ENCODE measurements around the gene IL15.
"Not testable (repeated sequence)": the region's sequence is repeated elsewhere in the genome, so short reads cannot be mapped to it uniquely, and the experiment has no call there.

IL15 gene, protein sequence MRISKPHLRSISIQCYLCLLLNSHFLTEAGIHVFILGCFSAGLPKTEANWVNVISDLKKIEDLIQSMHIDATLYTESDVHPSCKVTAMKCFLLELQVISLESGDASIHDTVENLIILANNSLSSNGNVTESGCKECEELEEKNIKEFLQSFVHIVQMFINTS

DNA sequence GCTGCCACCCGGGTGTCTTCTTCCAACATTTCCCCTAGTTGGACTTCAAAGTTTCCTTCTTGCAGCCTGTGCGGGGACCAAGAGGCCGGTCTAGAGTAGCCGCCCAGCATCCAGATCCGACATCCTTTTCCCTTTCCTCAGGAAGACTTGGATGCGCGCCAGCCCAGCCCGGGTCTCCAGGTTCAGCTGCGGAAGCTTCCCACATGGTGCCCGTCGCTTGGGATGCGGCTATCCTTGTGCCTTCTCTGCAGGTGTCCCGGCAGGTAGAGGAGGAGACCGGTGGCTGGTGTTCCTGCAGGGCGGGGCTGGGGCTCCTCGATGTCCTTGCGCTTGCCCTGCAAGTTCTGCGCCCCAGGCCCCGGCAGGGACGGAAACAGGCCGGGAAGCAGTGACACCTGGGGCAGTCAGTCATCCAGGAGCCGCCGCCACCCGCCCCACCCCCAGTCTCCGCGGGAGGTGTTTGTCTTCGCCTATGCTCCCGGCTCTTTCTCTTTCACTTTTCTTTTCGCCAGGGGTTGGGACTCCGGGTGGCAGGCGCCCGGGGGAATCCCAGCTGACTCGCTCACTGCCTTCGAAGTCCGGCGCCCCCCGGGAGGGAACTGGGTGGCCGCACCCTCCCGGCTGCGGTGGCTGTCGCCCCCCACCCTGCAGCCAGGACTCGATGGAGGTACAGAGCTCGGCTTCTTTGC is at the start of gene IL15:
IL15 (plus strand) TSS at position 502 of the 689 bp plus-strand sequence. CDS start 82,882 bp downstream, outside the sequence.
- DNase-seq (ENCODE audit: low read depth): peak; percentile 67

DNA sequence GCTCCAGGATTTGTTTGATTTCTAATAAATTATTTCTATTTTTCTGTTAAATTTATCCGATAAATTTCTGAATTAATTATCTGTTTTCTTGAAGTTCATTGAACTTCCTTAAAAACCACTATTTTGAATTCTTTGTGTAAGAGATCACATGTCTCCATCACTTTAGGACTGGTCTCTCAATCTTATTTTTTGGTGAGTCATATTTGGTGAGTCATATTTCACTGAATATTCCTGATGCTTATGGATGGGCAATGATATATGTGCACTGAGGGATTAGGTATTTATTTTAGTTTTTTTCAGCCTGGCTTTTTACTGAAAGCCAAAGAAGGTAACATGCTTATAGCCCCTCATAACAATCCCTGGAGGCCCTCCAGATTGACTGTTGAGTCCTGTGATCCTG is 48.5 kb upstream of the IL15 start:
- DNase-seq (ENCODE audit: low read depth): no peak

DNA sequence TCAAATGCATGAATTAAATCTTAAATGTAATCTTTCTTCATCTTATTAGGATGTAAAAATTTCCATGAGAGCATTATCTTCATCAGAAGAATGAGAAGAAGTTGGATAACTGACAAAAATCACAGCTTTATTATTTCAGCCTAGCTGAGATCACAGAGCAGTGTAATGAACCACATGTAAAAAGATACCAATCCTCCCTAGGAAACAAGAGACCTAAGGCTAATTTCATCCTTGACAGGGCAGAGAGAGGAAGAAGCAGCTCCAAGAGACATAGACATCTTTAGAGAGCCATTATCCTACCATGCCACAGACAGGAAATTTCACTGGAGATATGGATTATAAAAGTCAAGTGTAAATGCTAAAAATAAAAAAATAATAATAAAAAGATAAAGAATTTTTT is 40.9 kb upstream of the IL15 start:
- no peak for DNase-seq (ENCODE audit: low read depth)

DNA sequence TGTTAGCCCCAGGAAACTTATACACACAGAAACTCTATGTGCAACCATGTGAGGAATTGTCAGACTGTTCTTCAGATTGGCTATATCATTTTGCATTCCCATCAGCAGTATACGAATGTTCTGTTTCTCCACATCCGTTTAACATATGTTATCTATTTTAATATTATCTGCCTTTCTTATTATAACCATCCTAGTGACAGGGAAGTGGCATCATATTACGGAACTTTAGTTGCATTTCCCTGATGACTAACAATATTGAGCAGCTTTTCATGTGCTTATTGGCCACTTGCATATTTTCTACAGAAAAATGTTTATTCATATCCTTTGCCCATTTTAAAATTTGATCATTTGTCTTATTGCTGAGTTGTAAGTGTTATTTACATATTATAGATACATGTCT is 36.5 kb upstream of the IL15 start:
- no peak for DNase-seq (ENCODE audit: low read depth)

DNA sequence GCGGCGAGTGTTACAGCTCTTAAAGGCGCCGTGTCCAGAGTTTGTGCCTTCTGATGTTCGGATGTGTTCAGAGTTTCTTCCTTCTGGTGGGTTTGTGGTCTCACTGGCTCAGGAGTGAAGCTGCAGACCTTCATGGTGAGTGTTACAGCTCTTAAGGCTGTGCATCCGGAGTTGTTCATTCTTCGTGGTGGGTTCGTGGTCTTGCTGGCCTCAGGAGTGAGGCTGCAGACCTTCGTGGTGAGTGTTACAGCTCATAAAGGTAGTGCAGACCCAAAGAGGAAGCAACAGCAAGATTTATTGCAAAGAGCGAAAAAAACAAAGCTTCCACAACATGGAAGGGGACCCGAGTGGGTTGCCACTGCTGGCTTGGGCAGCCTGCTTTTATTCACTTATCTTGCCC is 31.7 kb upstream of the IL15 start:
- DNase-seq (ENCODE audit: low read depth): not testable (repeated sequence)

DNA sequence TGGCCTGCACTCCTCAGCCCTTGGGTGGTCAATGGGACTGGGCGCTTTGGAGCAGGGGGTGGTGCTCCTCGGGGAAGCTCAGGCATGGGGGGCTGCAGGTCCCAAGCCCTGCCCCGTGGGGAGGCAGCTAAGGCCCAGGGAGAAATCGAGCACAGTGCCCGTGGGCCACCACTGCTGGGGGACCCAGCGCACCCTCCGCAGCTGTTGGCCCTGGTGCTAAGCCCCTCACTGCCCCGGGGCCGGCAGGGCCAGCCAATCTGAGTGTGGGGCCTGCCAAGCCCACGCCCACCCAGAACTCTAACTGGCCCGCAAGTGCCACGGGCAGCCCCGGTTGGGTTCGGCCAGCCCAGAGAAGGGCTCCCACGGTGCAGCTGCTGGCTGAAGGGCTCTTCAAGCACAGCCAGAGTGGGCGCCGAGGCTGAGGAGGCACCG is 30.9 kb upstream of the IL15 start:
- no peak for DNase-seq (ENCODE audit: low read depth)

DNA sequence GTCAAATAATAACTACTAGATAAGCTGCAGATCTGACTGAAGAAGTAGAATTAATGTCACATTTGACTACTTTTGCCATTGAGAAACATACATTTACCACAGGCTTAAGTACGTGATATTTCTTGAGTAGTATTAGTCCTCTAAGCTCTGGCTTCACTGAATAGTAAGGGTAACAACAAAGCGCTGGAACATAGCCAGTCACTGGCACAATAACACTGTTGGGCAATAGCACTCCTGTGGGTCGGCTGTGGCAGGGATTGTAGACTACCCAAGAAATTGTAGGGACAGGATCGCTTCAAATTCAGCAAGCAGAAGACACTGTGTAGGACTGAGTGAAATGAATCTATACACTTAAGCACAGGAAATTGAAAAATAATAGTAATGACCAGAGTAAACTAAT is 27.1 kb upstream of the IL15 start:
- DNase-seq (ENCODE audit: low read depth): no peak

DNA sequence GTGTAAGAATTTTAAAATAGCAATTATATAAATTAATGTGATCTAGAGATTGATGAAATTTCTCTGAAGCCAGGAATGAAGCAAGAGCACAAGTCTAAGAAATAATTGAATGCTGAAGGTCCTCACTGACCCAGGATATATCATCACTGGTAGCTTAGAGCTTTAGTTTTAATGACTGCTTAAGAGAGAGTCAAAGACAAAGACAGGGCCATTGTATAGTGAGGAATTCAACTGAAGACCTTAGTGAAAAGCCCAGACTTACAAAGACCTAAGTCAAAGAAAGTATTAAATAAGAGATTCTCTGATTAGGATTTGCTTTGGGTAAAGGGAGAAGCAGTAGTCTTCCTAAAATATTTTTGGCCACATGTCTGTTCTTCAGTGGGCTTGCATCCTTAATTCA is 26.0 kb upstream of the IL15 start:
- no peak for DNase-seq (ENCODE audit: low read depth)

DNA sequence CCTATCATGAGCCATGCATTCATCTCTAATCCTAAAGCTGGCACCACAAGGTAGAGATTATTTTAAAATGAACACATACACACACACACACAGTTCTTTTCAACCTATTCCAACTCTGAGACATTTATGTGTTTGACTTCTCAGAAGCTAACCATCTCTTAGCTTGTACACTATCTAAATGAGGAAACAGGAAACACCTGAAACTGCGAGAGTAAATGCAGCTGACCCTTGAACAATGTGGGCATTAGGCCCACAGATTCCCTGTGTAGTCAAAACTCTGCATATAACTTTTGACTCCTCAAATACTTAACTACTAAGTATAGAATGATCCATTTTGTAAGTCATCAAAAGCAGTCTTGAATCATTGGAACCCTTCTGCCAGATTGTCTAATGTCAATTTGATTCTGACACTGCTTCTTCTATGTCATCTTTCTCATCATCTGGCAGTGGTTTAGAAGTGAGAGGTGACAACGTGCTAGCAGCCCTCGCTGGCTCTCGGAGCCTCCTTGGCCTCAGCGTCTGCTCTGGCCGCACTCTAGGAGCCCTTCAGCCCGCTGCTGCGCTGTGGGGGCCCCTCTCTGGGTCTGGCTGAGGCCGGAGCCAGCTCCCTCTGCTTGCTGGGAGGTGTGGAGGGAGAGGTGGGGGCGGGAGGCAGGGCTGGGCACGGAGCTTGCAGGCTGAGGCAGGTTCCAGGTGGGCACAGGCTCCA is 21.4 kb upstream of the IL15 start:
- no peak for DNase-seq (ENCODE audit: low read depth)

DNA sequence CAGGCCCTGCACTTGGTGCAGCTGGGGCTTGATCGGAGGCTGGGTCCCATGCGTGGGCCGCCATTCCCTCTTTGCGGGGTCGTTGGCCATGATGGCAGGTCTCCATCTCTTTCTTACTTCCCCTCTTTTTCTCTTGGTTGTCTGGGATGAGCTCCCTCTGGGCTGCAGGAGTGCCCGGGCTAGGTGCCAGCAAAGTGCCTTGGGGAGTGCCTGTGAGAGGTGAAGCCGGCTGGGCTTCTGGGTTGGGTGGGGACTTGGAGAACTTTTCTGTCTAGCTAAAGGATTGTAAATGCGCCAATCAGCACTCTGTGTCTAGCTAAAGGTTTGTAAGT is 20.8 kb upstream of the IL15 start:
- not testable (repeated sequence) for DNase-seq (ENCODE audit: low read depth)

DNA sequence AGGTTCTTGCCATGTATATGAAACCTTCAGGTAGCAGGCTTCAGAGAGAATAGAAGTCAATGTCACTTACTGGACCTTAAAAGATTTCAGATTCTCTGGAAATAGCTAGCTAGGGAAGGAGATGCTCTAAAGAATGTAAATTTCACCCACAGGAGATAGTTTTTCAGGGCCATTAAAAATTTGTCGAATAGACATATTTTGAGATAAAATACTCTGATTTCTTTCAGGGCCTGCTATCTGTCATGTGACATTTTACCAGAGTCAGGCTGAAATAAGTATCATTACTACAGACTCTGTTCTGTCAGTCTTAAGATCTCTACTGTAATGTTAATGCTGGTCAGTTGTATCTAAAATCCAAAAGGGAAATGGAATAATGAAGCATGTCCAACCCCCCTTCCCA is 15.7 kb upstream of the IL15 start:
- no peak for DNase-seq (ENCODE audit: low read depth)

DNA sequence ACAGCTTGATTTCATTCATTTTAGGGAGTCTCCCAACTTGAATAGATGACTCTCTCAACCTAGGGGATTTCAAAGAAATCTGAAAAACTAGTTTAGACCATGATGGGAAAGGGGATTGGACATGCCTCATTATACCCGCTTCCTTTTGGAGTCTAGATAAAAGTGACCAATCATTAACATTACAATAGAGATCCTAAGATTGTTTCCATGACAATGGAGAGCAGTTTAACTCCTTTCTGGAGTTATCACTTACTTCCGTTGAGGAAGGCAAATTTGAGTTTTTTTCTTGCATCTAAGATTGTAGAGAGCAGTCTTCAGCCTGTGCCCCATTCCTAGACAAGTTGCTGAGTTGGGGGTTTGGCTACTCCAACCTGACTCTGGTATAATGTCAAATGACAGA is 11.4 kb upstream of the IL15 start:
- no peak for DNase-seq (ENCODE audit: low read depth)

DNA sequence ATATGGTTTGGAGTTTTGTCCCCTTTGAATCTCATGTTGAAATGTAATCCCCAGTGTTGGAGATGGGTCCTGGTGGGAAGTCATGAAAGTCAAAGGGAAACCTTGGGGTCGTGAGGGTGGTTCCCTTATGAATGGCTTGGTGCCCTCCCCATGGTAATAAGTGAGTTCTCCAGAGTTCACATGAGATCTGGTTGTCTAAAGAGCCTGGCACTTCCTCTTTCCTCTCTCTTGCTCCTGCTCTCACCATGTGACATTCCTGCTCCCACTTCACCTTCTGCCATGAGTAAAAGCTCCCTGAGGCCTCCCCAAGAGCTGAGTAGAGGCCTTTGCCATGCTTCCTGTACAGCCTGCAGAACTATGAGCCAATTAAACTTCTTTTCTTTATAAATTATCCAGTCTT is 5.5 kb upstream of the IL15 start:
- no peak for DNase-seq (ENCODE audit: low read depth)

DNA sequence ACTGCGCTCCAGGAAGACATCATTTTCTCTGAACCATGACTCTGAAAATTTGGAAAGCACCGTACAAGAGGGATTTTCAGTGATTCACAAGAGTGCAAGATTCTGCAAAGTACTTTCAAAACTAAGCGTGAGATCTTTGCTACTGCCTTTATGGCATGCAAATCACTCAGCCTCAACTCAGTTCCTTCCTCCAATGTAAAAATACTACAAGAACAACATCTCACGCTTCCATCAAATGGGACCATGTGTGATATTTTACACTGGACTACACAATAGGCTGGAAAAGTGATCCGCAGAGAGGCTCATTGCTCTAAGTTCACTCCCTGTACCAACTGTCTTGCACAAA is 674 bp upstream of the IL15 start:
- DNase-seq (ENCODE audit: low read depth): no peak

DNA sequence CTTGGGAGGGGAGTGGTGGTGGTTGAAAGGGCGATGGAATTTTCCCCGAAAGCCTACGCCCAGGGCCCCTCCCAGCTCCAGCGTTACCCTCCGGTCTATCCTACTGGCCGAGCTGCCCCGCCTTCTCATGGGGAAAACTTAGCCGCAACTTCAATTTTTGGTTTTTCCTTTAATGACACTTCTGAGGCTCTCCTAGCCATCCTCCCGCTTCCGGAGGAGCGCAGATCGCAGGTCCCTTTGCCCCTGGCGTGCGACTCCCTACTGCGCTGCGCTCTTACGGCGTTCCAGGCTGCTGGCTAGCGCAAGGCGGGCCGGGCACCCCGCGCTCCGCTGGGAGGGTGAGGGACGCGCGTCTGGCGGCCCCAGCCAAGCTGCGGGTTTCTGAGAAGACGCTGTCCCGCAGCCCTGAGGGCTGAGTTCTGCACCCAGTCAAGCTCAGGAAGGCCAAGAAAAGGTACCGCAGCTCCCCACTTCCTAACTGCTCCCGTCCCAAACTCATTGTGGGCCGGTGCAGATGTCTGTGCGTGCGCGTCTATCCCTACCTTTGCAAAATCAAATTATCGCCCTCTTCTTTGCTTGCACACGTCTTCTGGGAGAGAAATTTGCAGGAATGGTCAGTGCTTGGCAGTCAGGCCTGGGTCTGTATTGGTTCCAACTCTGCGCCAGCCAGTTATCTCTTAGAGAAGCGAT is 533 bp downstream of the IL15 start:
- DNase-seq (ENCODE audit: low read depth): peak; percentile 9

DNA sequence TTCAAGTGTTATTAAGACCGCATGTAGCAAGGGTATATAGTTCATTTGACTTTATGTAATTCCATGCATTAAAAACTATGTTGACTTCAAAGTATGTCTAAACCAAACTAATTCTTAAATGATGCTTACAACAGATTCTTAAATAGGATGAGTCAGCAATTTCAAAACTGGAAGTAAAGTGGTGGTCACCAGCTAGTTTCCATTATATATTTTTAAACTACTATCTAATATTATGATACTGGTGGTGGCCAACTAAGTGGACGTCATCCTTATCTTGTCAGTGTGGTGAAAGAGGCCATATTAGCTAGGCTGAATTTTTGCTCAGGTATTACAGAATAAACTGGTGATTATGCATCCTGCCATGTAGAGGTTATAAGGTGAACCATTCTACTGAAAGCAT is 1.2 kb downstream of the IL15 start:
- no peak for DNase-seq (ENCODE audit: low read depth)

DNA sequence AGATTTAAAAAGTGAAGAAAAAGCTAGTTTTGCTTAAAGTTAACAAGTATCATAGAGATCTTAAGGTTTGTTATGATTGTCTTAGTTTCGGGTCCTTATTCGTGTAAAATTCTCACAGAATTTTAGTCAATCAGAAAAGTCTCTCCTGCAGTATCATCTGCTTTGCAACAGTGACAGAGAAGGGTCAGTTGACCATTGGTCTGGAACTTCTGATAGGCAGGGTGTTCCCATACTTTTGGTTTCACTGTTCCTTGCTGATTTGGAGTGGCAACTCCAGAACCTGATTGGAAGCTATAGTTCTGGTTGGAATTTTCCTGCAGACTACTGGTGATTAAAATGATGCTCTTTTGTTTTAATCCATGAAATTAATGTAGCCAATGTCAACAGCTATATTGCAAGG is 1.8 kb downstream of the IL15 start:
- DNase-seq (ENCODE audit: low read depth): no peak

DNA sequence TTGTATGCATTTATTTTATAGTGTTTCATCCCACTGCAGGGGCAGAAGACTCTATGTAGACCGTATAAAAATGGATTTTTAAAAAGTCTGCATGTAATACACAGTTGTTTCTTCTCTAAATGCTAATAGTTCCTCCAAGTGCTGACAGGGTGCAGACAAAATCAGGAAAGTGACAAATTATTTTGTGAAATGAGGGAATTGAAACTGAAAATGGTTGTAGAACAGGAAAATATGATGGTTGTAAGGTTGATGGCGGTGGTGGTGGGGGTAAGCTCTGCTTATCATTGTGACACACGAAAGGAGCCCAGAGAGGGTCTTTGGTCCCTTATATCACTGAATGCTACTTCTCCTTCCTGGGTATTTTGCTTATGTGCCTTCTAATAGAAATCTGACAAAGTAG is 4.3 kb downstream of the IL15 start:
- no peak for DNase-seq (ENCODE audit: low read depth)

DNA sequence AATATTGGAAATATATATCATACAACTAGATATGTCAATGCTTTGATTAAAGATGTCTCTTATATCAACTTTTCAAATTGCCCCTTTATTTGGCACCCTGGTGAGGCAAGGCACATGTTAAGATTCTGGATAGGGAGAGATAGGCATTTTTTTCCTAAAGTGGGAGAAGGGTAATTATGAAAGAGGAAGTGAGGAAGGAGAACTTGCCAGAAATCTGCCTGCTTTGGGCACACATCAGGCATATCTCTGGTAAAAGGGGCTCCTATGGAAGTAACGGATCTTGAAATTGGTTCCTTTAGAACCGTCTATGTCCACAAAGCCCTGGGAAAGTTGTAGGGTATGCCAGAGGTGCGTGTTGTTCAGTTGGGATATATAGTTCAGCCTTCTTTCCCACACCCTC is 5.7 kb downstream of the IL15 start:
- DNase-seq (ENCODE audit: low read depth): no peak

DNA sequence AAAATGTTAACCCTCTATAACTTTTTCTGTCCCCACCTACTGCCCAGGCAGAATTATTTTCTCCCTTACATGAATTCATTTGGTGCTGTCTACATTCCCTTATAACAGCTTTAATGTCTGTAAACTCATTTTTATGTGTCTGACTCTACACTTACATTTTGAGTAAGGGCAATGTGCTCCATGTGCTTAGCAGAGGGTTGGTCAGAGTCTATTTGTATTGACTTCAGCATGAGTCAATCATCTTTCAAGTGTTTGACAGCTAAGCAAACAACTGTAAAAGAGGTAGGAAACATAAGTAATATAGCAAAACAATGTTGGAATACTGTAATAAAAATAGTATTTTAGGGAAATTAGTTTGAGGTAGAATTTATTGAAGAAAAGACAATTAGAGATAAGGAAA is 6.3 kb downstream of the IL15 start:
- no peak for DNase-seq (ENCODE audit: low read depth)

DNA sequence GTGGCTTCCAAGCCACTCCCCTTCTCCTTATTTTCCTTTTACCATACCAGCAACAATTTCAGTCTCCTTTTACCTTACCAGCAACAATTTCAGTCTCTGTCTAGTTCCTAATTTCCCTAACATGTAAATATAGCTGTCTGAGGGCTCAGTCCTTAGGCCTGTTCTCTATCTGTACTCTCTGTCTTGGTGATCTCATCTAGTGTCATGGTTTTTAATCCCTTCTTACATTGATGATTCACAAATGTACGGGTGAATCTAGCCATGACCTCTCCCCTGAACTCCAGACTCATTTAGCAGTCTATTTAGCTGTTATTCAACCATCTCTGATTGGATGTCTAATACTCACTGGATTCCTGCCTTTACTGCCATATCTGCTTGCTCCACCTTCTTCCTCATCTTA is 7.2 kb downstream of the IL15 start:
- DNase-seq (ENCODE audit: low read depth): no peak

DNA sequence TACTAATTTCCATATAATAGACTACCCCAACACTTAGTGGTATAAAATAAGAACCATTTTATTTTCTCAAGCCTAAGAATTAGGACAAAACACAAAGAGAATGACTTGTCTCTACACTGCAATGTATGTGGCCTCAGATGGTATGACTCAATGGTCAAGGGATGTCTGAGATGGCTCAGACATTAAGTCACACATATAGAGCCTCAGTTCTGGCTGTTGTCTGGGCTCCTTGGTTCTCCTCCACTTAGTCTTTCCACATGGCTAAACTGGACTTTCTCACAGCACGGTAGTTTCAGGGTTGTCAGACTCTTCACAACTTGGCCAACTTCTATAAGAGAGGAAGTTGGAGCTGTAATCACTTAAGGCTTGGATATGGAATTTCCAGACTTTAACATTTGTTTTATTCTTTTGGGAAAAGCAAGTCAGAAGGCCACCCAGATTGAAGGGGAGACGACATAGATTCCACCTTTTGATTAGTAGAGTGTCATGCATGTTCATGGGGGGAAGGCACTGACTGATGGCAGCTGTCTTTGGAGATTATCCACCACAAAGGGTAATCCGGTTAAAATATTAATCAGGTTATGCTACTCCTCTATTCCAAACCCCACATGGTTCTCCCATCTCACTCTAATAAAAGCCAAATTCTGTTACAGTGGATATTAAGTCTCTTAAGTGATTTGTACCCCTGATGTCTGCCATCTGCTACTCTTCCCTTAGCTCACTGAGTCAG is 9.4 kb downstream of the IL15 start:
- no peak for DNase-seq (ENCODE audit: low read depth)

DNA sequence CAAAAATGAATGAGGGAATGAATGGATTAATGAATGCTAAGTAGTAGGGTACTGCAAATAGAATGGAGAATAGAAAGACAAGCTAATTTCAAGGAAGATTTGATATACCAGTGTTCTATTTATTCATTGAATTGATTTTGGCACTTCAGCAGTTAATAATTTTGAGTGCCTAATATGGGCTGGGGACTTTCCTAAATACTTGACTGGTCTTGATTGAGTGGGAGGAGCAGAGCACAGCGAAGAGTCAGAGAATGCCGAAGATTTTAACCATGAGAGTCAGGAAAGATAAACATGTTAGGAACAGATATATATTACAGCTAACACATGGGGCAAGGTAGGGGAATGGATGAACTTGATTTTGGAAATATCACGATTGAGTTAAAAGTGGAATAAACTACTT is 10.6 kb downstream of the IL15 start:
- DNase-seq (ENCODE audit: low read depth): no peak

Data from activated T-helper 9 cell treated with anti-CD3 and anti-CD28 coated beads, Interleukin-2, amount 50 U/mL, for 16 hours (primary cell).